ENCODE measurements around the gene FKBP2.
A peak's percentile ranks its signal among the peaks of the same experiment; 100 is the strongest.

The FKBP2 gene

DNA sequence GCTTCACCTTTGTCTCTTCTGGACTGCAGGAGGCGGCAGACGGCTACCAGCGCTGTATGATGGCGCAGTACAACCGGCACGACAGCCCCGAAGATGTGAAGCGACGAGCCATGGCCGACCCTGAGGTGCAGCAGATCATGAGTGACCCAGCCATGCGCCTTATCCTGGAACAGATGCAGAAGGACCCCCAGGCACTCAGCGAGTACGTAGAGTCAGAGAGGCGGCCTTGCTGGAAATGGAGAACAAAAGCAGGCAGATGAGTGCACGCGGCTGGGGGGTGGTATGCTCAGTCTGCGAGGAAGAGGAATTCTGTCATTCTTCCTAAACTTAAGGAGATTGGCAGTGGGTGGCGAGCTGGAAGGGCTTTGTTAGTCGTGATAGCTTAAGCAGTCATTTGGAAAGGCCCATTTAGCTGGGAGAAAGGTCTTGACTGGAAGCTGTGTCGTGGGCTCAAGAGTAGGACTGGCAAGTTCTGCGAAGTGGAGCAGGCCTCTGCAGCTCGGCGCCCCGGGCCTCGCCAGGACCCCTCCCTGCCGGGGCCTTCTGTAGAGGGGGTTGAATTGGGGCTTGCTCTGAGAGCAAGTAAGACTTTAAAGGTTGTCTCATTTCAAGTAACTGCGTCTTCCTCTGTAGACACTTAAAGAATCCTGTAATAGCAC lies 37.3 kb upstream of the FKBP2 start:
- TF ChIP-seq CTCF (IDR thresholded peaks at IDR 0.05), result no peak

GRCh38 chr11:64204080-64204440 lies 36.8 kb upstream of the FKBP2 start:
- H3K27ac ChIP-seq, result no peak overlapping the region

More for the DNA sequence above, 37.3 kb upstream of the FKBP2 start:
- no peak for DNase-seq (ENCODE audit: low spot score)
- Histone ChIP-seq H3K4me3 (no peak overlapping the region), H3K27ac (no peak overlapping the region)

DNA sequence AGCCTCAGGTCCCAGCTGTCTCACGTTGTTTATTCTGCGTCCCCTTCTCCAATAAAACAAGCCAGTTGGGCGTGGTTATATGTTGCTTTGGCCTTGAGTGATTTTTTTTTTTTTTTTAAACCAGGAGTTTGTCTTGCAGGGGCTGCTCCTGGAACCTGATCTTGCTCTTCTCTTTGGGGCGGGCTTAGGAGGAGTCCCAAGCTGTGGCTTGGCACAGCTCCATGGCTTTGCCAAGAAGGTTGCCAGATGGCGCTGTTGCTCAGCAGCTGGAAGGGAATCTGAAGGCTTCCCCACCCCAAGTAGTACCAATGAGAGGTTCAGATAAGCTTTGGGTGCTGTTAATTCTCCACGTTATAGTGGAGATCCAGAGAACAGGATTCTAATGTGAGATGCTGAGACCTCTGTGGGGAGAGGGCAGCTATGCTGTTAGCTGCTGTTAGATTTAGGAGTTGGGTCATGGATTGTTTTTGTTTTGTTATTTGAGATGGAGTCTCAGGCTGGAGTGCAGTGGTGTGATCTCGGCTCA lies 36.4 kb upstream of the FKBP2 start:
- DNase-seq (ENCODE audit: low spot score), result no peak
- peak overlapping the region in 1 of 2 donors; percentile 47 for H3K27ac ChIP-seq
- TF ChIP-seq CTCF (IDR thresholded peaks at IDR 0.05), result peak; percentile 48
- H3K4me3 ChIP-seq, result no peak overlapping the region

More at GRCh38 chr11:64204080-64204440, 36.8 kb upstream of the FKBP2 start:
- no peak overlapping the region for H3K4me3 ChIP-seq
- DNase-seq (ENCODE audit: low spot score), result no peak
- no peak for TF ChIP-seq CTCF (IDR thresholded peaks at IDR 0.05)

DNA sequence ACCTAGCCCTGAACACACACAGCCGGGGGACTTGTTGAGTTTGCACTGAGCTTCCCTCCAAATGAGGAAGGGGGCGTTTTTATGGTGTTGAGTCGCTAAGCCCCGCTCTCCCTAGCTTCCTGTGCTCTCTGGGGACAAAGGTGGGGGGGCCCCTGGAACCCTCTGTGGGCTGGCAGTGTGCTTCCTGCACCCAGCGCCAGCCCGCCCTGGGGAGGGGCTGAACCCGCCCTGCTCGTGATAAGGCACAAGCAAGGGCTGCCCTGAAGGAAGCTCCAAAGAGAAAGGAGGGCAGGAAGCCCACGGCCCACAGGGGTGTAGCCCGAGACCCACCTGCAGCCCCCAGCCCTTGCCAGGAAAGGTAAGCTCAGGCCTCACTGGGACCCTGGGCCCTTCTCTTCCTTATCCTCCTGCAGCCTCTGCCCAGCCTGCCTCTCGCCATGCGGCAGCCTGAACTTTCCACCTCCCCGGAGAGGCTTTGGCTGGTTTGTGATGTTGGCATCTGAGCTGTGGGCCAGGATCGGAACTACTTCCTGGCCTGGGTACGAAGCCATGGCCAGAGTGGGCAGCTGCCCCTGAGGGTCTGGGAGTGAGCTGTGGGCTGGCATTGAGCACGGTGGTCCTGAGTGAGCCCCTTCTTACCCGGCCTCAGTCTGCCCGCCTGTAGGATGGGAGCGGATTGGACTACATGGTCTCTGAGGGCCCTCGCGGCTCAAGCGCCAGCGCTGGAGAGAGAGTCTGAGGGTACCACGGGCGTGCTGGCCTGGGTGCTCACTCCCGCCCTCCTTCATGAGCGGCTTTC lies 34.2 kb upstream of the FKBP2 start, which contains the start of gene FERMT3:
FERMT3 (plus strand) TSS at position 265 of the 799 bp plus-strand sequence. CDS start 644 bp downstream, outside the sequence.
- no peak for TF ChIP-seq CTCF (IDR thresholded peaks at IDR 0.05)
- no peak for DNase-seq (ENCODE audit: low spot score)
- H3K4me3 ChIP-seq, result peak within 1 kb of the TSS; percentile 66
- H3K27ac ChIP-seq, result peak within 1 kb of the TSS; percentile 49 to 88

DNA sequence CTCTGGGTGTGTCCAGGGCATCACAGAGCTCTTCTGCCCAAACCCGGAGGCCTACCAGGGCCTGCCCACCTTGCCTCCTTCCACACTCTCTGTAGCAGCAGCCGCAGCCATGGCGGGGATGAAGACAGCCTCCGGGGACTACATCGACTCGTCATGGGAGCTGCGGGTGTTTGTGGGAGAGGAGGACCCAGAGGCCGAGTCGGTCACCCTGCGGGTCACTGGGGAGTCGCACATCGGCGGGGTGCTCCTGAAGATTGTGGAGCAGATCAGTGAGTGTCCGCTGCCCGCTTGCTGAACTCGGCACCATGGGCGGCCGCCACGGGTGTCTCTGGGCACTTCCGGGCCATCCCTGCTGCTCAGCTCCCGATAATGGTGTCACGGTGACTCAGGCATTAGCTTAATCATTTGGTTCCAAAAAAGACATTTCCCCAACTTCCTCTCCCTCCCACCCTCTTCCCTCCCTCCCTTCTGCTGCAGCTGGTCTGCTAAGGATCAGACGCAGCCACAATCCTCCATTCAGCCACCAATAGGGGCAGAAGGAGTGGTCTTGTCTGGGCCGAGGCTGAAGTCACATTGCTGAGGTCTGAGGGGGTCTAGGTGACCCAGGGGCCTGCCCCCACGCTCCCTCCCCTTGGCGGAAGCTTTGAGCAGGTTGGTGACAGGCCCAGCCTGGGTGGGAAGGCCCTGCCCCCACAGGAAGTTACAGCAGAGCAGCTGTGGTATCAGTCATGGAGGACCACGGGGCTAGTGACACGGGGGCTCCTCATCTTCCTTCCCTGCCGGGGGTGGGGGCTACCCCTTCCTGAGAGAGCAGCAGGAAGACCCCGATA lies 33.4 kb upstream of the FKBP2 start:
- H3K27ac ChIP-seq, result peak overlapping the region; percentile 49 to 88
- H3K4me3 ChIP-seq, result peak overlapping the region; percentile 66
- DNase-seq (ENCODE audit: low spot score), result peak; percentile 85
- TF ChIP-seq CTCF (IDR thresholded peaks at IDR 0.05), result no peak

GRCh38 chr11:64208086-64208795 lies 32.7 kb upstream of the FKBP2 start:
- no peak for DNase-seq (ENCODE audit: low spot score)
- no peak for TF ChIP-seq CTCF (IDR thresholded peaks at IDR 0.05)
- peak overlapping the region; percentile 49 to 88 for H3K27ac ChIP-seq
- H3K4me3 ChIP-seq, result peak overlapping the region; percentile 66

Data from coronary artery (tissue), 2 donors.